NCI-H526 (cell line): ENCODE measurements around the gene RABAC1.
"Not testable (repeated sequence)": the region's sequence is repeated elsewhere in the genome, so short reads cannot be mapped to it uniquely, and the experiment has no call there.

Experiments used
- DNase-seq, 2 experiments: peaks; one replicate each; lab custom pipeline; 2025; lab: John Stamatoyannopoulos, UW

The RABAC1 gene

DNA sequence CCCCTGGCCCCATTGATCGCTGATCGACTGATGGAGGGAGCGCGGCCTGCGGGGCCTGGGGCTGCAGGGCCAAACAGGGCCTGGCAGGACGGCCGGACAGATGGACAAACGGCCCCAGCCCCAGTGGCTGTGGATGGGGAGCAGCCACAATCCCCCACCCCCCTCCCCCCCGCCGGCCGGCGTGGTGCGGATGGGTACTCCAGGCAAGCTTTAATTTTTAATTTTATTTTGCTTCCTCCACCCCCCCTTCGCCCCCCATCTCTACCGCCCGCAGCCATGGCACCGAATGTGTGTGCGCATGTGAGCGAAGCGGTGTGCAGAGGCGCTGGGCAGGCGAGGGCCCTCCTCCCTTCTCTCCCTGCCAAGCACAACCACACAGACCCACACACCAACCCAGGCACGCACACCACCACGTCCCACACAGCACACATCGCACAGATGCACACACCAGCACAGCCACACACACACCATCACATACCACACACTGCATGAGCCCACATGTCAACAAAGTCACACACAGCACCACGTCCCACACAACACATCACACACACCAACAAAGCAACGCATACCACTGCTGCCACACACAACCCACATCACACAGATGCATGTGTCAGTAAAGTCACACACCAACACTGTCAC, 43.2 kb downstream of the RABAC1 start:
- DNase-seq, result peak in 1 of 2 experiments; percentile 34

DNA sequence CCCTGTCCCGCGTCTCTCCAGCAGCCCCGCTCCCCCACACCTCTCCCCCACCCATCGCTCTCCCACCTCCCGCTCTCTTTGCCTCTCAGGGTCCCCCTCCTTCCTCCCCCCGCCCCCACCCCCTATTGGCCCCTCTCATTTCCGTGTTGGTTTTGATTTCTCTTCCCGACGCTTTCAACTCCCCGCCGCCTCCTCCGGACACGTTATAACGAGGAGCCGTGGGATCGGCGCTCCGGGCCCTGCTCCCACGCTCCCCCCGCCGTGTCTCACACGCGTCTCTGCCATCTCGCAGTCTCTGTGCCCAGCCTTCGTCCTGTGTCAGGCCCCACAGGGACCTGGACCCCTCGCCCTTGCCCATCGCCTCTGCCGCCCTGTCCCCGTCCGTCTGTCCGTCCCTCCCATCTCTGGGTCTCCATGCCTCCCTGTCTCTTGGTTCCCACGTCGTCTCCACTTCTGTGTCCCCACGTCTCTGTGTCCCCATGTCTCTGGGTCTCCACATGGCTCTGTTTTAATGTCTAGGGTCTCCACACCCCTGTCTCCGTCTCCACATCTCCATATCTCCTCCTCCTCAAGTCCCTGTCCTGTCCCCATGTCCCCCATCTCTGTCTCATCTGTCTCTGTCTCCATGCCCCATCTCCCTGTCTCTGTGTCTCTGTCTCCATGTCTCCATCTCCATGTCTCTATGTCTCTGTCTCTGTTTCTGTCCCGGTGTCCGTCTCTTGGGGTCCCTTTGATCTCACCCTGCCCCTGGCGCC, 43.9 kb downstream of the RABAC1 start:
- peak in 1 of 2 experiments; percentile 33 for DNase-seq

DNA sequence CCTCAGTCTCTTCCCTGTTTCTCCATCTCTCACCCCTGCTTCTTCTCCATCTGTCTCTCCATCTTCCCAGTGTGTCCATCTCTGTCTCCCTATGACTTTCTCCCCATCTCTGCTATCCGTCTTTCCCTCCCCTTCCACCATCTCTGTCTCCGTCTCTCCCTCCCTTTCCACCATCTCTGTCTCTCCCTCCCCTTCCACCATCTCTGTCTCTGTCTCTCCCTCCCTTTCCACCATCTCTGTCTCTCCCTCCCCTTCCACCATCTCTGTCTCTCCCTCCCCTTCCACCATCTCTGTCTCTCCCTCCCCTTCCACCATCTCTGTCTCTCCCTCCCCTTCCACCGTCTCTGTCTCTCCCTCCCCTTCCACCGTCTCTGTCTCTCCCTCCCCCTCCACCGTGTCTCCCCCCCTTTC, 44.7 kb downstream of the RABAC1 start:
- not testable (repeated sequence) for DNase-seq

DNA sequence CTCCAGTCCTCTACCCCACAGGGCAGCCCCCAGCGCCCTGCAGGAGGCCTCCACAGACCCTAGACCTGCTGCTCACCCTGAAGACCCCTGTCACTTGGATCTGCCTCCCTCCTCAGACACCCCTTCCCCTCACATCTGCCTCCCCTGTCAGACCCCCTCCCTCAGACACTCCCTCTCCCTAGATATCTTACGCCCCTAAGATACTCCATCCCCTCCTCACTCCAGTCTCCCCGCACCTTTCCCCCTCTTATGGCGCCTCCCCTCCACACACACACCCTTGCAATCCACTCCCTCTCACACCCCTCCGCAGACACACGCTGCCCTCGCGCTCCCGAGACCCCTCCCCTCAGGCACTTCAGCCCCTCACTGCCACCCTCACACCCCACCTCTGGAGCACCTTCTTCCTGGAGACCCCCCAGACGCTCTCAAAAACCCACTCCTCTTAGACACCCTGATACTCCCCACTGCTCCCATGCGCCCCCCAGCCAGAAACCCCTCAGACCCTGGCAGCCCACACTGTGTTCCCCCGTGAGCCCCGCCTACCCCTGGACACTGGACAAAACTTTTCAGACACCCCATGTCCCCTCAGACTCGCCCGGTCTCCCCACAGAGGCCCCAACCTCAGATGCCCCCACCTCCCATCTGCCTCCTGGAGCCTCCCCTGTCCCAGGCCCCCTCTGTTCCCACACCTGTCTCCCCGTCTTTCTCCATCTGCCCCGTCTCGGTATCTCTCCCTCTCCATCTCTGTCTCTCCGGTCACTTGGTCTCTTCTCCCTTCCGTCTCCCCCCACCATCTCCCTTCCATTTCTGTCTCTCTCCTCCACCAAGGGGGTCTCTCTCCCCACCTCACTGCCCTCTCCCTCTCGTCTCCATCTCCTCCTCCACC, 45.3 kb downstream of the RABAC1 start:
- DNase-seq, result no peak

DNA sequence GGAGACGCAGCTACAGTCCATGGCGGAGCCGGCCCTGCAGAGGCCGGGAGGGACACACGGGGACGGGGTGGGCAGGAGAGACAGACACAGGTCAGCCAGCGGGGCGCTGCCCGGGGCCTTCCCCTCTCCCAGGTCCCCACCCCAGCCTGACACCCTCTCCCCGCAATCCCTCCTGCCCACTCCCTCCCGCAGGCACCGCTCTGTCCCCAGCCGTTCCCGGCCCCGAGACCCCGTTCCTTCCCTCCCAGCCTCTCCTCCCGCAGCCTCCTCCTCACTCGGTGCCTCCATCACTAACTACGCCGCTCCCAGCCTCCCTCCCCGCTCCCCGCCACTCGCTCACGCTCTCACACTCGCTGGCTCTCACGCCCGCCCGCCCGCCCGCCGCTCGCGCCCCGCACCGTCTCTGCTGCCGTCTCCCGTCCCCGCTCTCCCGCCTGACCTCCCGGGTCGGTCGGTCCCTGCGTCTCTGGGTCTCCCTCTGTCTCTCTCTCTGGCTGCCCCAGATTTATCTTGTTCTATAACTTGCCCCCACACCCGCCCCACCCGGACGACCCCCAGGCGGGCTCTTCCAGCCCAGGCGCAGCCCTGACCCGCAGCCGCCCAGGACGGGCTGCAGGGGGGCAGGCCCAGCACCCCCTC, 46.1 kb downstream of the RABAC1 start:
- DNase-seq, result peak in 1 of 2 experiments; percentile 35

DNA sequence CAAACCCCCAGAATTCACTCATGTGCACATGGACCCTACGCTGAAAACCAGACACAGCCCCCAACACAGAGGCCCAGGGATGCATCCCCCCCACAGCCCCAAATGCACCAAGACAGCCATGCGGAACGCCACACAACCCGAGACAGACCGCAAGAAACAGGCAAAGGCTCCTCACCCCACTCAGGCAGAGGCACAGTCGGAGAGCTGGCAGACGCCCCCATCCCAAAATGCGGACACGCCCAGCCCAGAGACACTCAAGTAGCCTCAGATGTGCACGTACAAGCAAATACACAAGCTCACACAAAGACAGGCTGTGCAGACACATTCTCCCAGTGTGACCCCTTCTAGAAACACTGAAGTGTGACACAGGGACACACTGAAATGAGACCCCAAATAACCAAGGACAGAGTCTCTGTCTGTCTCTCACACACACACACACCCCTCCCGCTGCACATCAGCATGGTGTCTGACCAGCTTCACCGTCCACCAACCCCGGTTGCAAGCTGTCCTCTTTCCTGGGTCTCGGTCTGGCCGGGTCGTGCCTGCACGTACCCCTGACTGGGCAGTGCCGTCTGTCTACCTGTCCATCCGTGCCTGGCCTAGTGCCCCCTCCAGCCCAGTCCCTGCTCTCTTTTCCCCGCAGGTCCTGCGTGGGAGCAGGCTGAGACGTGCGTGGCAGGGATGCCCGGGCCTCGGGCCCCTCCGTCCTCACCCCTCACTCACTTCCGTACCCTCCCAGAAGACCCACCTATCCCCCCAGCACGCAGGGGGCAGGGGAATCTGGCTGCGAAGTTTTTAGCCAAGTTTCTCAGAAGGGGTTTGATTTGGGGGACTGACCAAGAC, 47.0 kb downstream of the RABAC1 start:
- no peak for DNase-seq

DNA sequence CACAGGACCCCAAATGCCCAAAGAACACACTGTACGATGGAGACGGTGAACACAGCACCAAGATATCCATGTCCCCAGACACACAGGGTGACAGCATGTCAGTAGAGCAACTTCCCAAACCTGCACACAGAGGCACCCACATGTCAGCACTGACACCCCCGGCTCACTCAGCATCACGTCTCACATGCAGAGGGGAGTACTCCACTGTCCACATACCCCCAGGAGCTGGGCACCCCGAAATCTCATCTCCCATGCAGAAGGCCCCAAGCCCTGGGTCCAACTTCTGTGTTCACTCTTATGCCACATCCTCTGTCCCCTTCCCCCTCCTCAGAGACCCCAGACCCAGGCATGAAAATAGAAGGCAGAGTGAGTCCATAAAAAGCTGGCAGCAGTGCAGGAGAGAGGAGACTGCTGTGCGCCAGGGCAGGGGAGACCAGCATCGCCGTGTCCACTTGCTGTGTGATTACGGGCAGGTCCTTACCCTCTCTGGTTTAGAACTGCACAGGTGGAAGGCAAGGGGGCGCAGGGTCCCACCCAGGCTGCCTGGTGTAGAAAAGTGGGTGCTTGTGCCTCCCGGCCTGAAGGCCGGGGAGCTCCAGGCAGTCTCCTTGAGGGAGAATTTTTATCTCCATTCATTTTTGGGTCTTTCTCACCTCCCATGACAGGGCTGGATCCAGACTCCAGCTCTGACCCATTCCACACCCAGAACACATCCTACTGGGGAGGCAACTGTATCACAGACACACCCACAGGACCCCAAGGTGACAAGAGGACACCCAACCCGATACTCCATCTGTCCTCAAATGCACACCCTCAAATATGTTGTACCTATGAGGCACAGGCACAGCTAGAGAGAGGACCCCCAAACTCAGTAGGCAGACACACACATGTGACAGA, 47.9 kb downstream of the RABAC1 start:
- DNase-seq, result no peak

DNA sequence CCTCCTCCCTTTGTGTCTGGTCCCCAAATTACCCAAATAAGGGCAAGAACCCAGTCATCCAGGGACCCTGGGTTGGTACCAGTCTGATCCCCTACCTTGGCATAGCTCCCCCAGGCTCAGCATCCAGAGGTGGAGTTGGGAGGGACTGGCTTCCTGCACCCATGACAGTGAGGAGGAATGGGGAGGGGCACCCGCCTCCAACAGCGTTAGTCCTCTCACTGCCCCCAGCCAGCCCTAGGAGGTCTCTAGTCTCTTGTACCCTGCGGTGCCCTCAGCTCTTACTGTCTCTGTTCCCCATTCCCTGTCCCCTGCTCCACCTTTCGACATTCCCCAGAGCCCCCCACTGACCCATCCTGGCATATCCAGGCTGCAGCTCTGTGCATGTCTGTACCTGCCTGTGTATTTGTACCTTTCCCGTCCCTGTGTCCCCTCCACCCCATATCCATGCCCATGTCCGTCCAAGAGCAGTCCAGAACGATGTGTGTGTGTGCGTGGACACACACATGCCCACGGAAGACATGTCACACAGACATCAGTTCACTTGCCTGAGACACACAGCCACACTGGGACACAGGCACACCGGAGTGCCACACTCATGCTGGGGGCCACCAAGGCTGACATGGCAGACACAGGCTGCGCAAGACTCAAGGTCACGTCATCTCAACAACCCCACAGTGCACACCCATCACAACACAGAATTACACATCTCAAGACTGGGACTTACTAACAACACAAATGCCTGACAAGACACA, 48.7 kb downstream of the RABAC1 start:
- no peak for DNase-seq

DNA sequence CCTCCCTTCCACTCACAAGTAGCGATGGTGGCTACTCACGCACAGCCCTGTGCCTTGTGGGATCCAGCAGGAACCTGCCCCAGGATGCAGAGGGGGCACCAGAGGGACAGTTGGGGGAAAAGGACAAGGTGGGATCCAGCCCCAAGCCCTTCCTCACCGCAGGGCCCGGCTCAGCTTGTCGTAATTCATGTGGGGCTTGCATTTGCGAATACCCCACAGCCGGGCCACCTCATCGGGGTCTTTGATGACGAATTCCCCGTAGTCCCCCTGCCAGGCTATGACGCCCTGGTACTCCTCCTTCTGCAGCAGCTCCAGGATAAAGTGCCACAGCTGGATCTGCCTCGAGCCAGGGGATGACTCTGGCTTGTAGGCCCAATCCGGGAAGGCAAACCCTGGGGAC, 49.4 kb downstream of the RABAC1 start:
- no peak for DNase-seq

DNA sequence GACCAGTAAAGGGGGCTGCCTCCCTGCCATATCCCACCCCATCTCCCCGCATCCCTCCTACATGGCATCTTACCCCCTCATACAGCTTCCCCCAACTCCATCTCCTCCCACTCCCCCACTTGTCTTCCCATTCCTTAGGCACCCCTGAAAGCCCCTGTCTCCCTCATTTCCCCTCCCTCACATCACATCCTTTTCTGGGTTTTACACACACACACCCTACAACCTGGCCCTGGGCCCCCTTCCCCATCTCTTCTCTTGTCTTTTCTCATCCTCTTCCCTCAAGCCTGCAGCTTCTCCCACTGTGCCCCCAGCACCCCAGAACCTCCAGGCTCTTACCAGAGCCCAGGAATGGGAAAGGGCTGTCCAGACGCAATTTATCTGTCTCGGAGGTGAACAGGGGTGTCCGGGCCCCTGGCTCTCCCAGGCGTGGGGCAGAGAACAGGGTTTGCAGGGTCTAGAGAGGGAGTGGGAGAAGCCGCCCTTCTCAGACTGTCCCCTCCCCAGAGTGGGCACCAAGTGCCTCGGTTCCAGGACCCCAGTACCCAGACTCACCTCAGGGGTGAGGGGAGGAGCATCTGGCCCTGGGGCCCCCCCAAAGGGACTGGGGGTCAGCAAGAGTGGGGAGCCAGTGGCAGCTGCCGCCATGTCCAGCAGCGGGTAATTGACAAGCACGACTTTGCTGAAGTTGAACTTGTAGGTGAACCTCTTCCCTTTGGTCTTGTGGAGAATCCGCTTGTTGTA, 50.2 kb downstream of the RABAC1 start:
- DNase-seq, result no peak

DNA sequence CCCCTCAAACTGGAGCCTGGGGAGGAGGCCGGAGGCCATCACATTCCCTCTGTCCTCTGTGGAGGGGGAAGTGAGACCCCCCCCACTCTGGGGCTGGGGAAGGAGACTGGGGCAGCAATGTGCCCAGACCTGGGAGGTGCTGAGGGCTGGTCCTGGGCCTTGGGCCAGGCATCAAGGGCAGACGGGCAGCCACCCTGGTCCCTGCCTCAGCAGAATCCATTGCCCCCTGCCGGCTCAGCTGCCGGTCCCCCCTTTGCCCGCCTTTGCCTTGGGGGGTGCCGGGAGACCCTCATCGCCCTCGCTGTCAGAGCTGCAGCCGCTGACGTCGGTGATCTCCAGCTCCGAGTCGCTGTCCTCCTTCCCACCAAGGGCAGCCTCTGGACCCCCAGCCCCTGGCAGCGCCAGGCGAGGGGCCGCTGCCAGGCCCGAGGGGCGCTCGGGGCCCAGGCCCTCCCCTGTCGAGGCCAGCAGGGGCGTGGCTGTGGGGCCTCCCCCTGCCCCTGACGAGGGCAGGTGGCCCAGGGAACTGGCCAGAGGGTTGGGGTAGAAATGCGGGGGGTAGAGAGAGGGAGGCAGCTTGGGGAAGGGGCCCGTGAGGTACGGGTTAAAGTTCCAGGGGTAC, 51.0 kb downstream of the RABAC1 start:
- no peak for DNase-seq

DNA sequence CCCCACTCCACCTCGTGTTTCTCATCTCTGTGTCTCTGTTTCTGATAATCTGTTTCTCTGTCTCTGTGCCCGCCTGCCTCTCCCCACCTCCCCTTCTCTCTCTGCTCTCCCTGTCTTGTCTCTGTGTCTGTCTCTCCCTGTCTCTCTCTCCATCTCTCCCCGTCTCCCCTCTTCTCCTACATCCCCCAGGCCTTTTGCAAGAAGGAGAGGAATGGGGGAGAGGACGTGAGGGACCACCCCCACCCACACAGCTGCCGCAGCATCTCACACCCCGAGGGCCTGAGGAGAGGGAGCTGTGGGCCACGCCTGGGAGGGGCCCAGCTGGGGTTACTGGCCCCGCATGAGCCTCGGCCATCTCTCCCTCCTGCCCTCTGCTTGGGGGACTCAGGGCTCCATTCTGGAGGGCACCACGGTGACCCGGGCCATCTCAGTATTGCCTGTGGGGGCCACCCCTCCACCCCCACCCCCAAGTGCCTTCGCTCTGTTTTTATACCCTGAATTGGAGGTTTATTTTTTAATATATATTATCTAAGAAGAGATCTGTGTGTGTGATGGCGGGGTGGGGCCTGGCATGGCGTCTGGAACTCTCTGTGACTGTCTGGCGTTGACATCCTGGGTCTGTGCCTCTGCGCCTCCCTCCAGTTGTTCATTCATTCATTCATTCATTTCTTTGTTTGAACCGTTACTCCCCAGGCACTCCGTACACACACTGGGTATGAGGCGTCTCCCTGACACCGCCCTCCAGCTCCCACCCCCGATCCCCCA, 52.0 kb downstream of the RABAC1 start:
- no peak for DNase-seq
